ENCODE measurements around the gene TM4SF5. TPM values are rescaled to one million over a fixed set of nuclear protein-coding genes. Genes with fewer than 3 reads are reported as not detected.

Gene TM4SF5, protein sequence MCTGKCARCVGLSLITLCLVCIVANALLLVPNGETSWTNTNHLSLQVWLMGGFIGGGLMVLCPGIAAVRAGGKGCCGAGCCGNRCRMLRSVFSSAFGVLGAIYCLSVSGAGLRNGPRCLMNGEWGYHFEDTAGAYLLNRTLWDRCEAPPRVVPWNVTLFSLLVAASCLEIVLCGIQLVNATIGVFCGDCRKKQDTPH
- polyA plus RNA-seq (2012; ENCODE audit: low read depth, missing spikeins), result not detected

DNA sequence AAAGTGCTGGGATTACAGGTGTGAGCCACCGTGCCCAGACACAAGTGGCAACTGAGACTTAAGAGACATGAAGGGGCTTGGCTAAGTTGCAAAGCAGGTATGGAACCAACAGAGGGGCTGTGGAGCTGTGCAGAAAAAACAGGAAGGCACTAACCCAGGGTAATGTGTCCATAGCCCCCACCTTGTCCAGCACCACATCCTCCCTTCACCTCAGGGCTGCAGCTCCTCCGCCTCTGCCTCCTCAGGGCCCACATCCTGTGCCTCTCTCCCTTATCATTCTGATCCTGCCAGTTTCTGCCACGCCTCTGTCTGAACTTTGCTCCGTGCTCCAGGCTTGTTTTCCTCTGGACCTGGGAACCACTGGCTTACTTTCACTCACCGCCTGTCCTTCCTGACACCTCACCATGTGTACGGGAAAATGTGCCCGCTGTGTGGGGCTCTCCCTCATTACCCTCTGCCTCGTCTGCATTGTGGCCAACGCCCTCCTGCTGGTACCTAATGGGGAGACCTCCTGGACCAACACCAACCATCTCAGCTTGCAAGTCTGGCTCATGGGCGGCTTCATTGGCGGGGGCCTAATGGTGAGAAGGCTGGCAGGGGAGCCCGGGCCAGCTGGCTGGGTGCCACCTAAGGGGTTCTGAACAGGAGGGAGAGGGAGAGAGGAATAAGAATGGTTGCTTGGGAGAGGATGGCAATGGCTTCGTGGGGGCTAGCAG, at the start of gene TM4SF5:
Gene TM4SF5 (plus strand): TSS at position 368 of the 716 bp plus-strand sequence. CDS start 37 bp downstream, at position 405.
- FAIRE-seq (no peak), DNase-seq (ENCODE audit: insufficient read length, low spot score) (no peak)
- TF ChIP-seq PAX5 (IDR thresholded peaks at IDR 0.05; ENCODE audit: insufficient read depth, low read length, severe bottlenecking), result no peak
- TF ChIP-seq POLR2AphosphoS5 (IDR thresholded peaks at IDR 0.05; ENCODE audit: low read depth, low read length), result no peak
- TF ChIP-seq POLR2A (IDR thresholded peaks at IDR 0.05; ENCODE audit: low read depth, low read length), result no peak
- no peak for TF ChIP-seq TAF1 (IDR thresholded peaks at IDR 0.05; ENCODE audit: low read depth, low read length)
- no peak for TF ChIP-seq SPI1 (IDR thresholded peaks at IDR 0.05; ENCODE audit: low read depth, low read length)
- no peak for TF ChIP-seq POU2F2 (IDR thresholded peaks at IDR 0.05; ENCODE audit: low read depth, low read length)

DNA sequence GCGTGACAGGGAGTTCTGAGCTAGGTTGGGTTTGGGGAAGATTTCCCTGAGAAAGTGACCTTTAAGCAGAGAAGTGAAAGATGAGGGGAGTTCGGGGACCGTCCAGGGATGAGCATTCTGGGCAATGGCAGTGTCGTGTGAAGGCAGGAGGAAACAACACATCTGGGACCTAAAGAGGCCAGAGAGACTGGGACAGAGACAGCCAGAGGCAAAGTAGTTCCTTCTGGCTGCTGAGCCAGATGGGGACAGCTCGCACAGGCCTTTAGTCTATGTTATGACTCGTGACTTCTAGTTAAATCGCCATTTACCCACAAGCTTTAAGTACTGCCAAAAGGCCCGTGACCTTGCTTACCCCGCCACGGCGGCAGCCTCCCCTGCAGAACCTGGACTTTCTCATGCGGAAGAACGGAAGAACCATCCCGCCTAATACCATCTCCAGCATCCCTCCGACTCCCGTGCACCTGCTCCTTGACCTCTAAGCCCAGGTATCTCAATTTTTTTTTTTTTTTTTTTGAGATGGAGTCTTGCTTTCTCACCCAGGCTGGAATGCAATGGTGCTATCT, 48.9 kb upstream of the TM4SF5 start:
- FAIRE-seq (no peak), DNase-seq (ENCODE audit: insufficient read length, low spot score) (no peak)
- TF ChIP-seq POLR2A (IDR thresholded peaks at IDR 0.05; ENCODE audit: low read depth, low read length) (no peak), SPI1 (IDR thresholded peaks at IDR 0.05; ENCODE audit: low read depth, low read length) (0 out of 2 replicates have a peak, but pooled peaks have one; percentile 5)

DNA sequence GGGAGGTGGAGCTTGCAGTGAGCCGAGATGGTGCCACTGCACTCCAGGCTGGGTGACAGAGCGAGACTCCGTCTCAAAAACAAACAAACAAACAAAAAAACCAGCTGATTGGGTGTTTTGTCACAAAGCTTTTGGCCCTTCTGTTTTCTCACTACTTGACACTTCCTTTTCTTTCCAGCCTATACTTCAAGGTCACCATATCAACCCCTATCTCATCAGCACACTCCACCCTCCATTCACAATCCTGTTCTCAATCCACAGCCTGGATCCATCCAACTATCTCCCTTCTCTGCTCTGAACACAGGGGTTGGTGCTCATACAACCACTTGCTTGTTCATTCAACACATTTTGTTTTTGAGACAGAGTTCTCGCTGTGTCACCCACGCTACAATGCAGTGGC, 47.0 kb upstream of the TM4SF5 start:
- peak; percentile 16 for FAIRE-seq
- DNase-seq (ENCODE audit: insufficient read length, low spot score), result no peak
- TF ChIP-seq TAF1 (IDR thresholded peaks at IDR 0.05; ENCODE audit: low read depth, low read length) (no peak), SPI1 (IDR thresholded peaks at IDR 0.05; ENCODE audit: low read depth, low read length) (no peak), POU2F2 (IDR thresholded peaks at IDR 0.05; ENCODE audit: low read depth, low read length) (no peak), POLR2AphosphoS5 (IDR thresholded peaks at IDR 0.05; ENCODE audit: low read depth, low read length) (no peak), POLR2A (IDR thresholded peaks at IDR 0.05; ENCODE audit: low read depth, low read length) (no peak)

DNA sequence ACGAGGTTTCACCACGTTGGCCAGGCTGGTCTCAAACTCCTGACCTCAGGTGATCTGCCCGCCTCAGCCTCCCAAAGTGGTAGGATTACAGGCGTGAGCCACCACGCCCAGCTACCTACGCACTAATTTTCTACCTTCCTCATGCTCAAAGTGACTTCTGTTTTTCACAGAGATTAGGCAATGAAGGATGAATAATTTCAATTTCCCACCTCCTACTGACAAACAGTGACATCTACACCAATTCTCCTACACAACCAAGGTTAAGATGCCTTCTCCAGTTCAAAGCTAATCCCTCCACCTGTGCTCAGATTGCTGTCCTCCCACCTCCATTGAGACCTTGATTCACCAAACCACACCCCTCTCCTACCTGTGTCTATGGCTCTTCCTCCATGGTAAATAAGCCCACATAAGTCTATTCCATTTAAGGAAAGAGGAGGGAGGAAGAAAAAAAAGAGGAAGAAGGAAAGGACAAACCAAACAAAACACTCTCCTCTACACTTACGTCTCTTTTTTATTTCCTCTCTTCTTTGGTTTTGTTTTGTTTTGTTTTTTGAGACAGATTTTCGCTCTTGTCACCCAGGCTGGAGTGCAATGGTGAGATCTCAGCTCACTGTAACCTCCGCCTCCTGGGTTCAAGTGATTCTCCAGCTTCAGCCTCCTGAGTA, 45.9 kb upstream of the TM4SF5 start:
- DNase-seq (ENCODE audit: insufficient read length, low spot score) (no peak), FAIRE-seq (peak; percentile 23)

GRCh38 chr17:4728124-4728523, 43.6 kb upstream of the TM4SF5 start:
- no peak for TF ChIP-seq PAX5 (IDR thresholded peaks at IDR 0.05; ENCODE audit: insufficient read depth, low read length, severe bottlenecking)
- TF ChIP-seq TAF1 (IDR thresholded peaks at IDR 0.05; ENCODE audit: low read depth, low read length), result no peak
- no peak for TF ChIP-seq POLR2AphosphoS5 (IDR thresholded peaks at IDR 0.05; ENCODE audit: low read depth, low read length)
- TF ChIP-seq SPI1 (IDR thresholded peaks at IDR 0.05; ENCODE audit: low read depth, low read length), result no peak
- TF ChIP-seq POU2F2 (IDR thresholded peaks at IDR 0.05; ENCODE audit: low read depth, low read length), result no peak
- no peak for TF ChIP-seq POLR2A (IDR thresholded peaks at IDR 0.05; ENCODE audit: low read depth, low read length)
- DNase-seq (ENCODE audit: insufficient read length, low spot score) (no peak), FAIRE-seq (peak; percentile 9)

More for the DNA sequence above, 45.9 kb upstream of the TM4SF5 start:
- TF ChIP-seq POU2F2 (IDR thresholded peaks at IDR 0.05; ENCODE audit: low read depth, low read length), result no peak
- TF ChIP-seq PAX5 (IDR thresholded peaks at IDR 0.05; ENCODE audit: insufficient read depth, low read length, severe bottlenecking), result no peak
- no peak for TF ChIP-seq POLR2AphosphoS5 (IDR thresholded peaks at IDR 0.05; ENCODE audit: low read depth, low read length)
- no peak for TF ChIP-seq POLR2A (IDR thresholded peaks at IDR 0.05; ENCODE audit: low read depth, low read length)
- TF ChIP-seq SPI1 (IDR thresholded peaks at IDR 0.05; ENCODE audit: low read depth, low read length), result no peak
- TF ChIP-seq TAF1 (IDR thresholded peaks at IDR 0.05; ENCODE audit: low read depth, low read length), result no peak

DNA sequence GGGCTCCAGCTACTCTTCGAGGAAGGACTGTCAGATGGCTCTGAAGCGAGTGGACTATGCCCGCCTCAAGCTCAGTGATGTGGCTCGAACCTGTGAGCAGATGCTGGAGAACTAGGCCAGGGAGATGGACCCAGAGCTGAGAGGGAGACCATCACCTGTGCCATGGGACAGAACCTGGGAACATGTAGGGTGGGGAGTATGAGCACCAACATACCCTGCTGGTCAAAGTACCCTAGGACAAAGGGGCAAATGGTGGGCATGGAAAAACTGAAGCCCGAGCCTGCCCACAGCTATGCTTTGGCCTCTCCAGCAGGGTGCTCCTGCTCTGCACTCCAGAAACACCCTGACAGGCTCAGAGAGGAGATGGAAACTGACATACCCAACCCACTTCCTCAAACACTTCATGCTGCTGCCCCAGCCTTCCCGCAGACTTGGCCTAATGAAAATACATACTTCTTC, 38.6 kb upstream of the TM4SF5 start:
- no peak for DNase-seq (ENCODE audit: insufficient read length, low spot score)
- peak; percentile 90 for FAIRE-seq
- peak; percentile 95 for TF ChIP-seq SPI1 (IDR thresholded peaks at IDR 0.05; ENCODE audit: low read depth, low read length)
- TF ChIP-seq POU2F2 (IDR thresholded peaks at IDR 0.05; ENCODE audit: low read depth, low read length), result no peak

DNA sequence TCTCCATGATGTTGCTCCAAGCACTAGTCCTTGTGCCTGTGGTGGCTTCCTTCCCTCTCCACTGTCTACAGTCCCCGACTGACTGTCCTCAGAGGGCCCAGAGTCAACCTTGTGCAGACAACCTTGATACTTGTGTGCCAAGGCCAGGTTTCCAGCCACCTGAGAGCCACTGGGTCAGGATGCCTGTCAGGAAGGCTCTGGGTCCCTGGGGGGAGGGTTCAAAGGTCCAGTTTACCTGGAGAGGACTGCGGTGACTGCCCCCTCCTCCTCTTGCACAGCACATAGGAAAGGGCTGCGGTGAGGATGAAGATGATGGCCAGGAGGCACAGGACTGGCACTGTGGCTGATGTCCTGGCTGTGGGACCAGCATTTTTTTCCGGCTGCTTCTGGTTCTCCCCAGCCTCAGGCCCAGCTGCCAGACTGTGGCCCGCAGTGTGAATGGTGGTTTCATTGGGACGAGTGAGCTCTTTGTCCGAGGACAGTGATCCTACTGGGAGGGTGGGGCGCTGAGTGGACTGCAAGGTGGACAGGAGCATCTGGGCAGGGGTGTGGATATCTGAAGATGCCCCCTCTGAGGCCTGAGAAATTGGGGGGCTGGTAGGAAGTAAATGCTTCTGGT, 36.7 kb upstream of the TM4SF5 start:
- DNase-seq (ENCODE audit: insufficient read length, low spot score), result no peak
- FAIRE-seq, result no peak
- TF ChIP-seq SPI1 (IDR thresholded peaks at IDR 0.05; ENCODE audit: low read depth, low read length) (no peak), POLR2A (IDR thresholded peaks at IDR 0.05; ENCODE audit: low read depth, low read length) (no peak), POLR2AphosphoS5 (IDR thresholded peaks at IDR 0.05; ENCODE audit: low read depth, low read length) (no peak), POU2F2 (IDR thresholded peaks at IDR 0.05; ENCODE audit: low read depth, low read length) (no peak), PAX5 (IDR thresholded peaks at IDR 0.05; ENCODE audit: insufficient read depth, low read length, severe bottlenecking) (no peak), TAF1 (IDR thresholded peaks at IDR 0.05; ENCODE audit: low read depth, low read length) (no peak)

- DNase-seq (ENCODE audit: insufficient read length, low spot score) (no peak), FAIRE-seq (peak; percentile 16)
- TF ChIP-seq SPI1 (IDR thresholded peaks at IDR 0.05; ENCODE audit: low read depth, low read length), result no peak
- TF ChIP-seq TAF1 (IDR thresholded peaks at IDR 0.05; ENCODE audit: low read depth, low read length), result no peak
- no peak for TF ChIP-seq POLR2A (IDR thresholded peaks at IDR 0.05; ENCODE audit: low read depth, low read length)
- TF ChIP-seq POU2F2 (IDR thresholded peaks at IDR 0.05; ENCODE audit: low read depth, low read length), result no peak
- TF ChIP-seq PAX5 (IDR thresholded peaks at IDR 0.05; ENCODE audit: insufficient read depth, low read length, severe bottlenecking), result no peak
- no peak for TF ChIP-seq POLR2AphosphoS5 (IDR thresholded peaks at IDR 0.05; ENCODE audit: low read depth, low read length)
Observed at GRCh38 chr17:4735876-4736651, 35.6 kb upstream of the TM4SF5 start.
